ENCODE data around the gene NLRC5. TPM values are rescaled to one million over a fixed set of nuclear protein-coding genes. Genes with fewer than 3 reads are reported as not detected.
A peak's percentile ranks its signal among the peaks of the same experiment; 100 is the strongest.

The NLRC5 gene
- total RNA-seq, 5 donors from 2014 or later (not counting 1 experiment from before 2014, with no cell fraction given) = 390 to 711 (median 496) TPM

DNA sequence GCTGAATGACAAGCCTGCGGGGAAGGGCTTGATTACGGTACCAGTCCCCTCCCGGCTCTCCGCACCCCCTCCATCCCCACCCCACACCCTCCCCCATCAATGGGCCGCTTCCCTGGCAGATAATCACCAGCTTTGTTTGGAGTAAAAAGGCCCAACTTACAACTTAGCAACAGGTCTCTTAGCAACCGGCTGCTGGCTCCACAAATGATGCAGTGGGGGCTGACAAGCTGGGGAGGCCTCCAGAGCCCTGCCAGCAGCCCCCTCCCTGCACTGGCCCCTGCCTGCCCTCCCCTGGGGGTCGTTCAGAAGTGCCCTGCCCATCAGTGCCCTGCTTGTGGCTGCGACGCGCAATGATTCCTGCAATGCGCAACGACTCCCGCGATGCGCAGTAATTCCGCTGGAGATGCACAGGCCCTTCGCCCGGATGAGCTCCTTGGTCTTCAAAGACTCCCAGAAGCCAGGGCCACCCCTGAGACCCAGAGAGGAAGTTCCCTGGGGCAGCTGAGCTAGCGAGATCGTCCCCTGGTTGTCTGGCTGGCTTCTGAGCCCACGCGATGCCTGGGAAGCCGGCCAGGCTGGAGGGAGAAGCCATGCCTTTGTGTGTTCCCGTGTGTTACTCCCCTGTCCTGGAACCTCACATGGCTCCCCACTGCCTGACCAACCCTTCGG, 126.3 kb downstream of the NLRC5 start:
- Mint-ChIP-seq H3K9me3 (no peaks in the 10 kb centered on the region), H3K4me1 (peaks cover 0 to 6% (median 0%) of the 10 kb centered on the region in 3 donors)

GRCh38 chr16:57118461-57119084, 129.2 kb downstream of the NLRC5 start:
- Histone ChIP-seq H3K27ac (ENCODE audit: low read length) (no peak overlapping the region), H3K9me3 (no peaks in the 10 kb centered on the region), H3K4me3 (ENCODE audit: control insufficient read depth in 1 of 2, extremely low read depth in 1 of 2, low read length in 1 of 2) (no peak overlapping the region), H3K27me3 (replicated peaks in 1 of 2; ENCODE audit: control insufficient read depth in 2 of 2, extremely low read depth in 1 of 2, insufficient read depth in 2 of 2, low read length in 1 of 2) (no peaks in the 10 kb centered on the region), H3K4me1 (ENCODE audit: control insufficient read depth in 1 of 2, extremely low read depth in 1 of 2, insufficient read depth in 2 of 2, low read length in 2 of 2) (peaks cover 4 to 7% of the 10 kb centered on the region in 2 experiments), H3K36me3 (ENCODE audit: control insufficient read depth in 2 of 2, extremely low read depth in 1 of 2, insufficient read depth in 1 of 2, low read length in 1 of 2) (peaks cover 0 to 8% of the 10 kb centered on the region in 2 donors)
- Mint-ChIP-seq H3K9me3 (no peaks in the 10 kb centered on the region), H3K27me3 (no peaks in the 10 kb centered on the region), H3K27ac (no peak overlapping the region), H3K36me3 (no peaks in the 10 kb centered on the region), H3K4me3 (no peak overlapping the region), H3K4me1 (peaks cover 7 to 15% (median 7%) of the 10 kb centered on the region in 3 donors)
- ChIA-PET POLR2A (no interaction called here), CTCF (no interaction called here)
- no peak for DNase-seq
- no peak for ATAC-seq (replicated peaks in 1 of 4)
- no CpG with 5 or more reads among the region's 2 CpGs for WGBS (ENCODE audit: insufficient coverage)

More for the DNA sequence above, 126.3 kb downstream of the NLRC5 start:
- POLR2A ChIA-PET = no interaction called here
- ATAC-seq (replicated peaks in 1 of 4) = no peak
- Mint-ChIP-seq H3K4me3 (no peak overlapping the region), H3K27ac (no peak overlapping the region), H3K36me3 (no peaks in the 10 kb centered on the region), H3K27me3 (no peaks in the 10 kb centered on the region)
- Histone ChIP-seq H3K9me3 (no peaks in the 10 kb centered on the region), H3K27me3 (replicated peaks in 1 of 2; ENCODE audit: control insufficient read depth in 2 of 2, extremely low read depth in 1 of 2, insufficient read depth in 2 of 2, low read length in 1 of 2) (no peaks in the 10 kb centered on the region), H3K4me1 (ENCODE audit: control insufficient read depth in 1 of 2, extremely low read depth in 1 of 2, insufficient read depth in 2 of 2, low read length in 2 of 2) (no peaks in the 10 kb centered on the region), H3K4me3 (ENCODE audit: control insufficient read depth in 1 of 2, extremely low read depth in 1 of 2, low read length in 1 of 2) (no peak overlapping the region), H3K36me3 (ENCODE audit: control insufficient read depth in 2 of 2, extremely low read depth in 1 of 2, insufficient read depth in 1 of 2, low read length in 1 of 2) (peaks cover 0 to 8% of the 10 kb centered on the region in 2 donors), H3K27ac (ENCODE audit: low read length) (no peak overlapping the region)
- CTCF ChIA-PET = no interaction called here
- no peak for DNase-seq
- 85% methylated on average over 23 of the region's 25 CpGs for WGBS (ENCODE audit: insufficient coverage)

- Mint-ChIP-seq H3K27ac (peak overlapping the region; percentile 88 to 90), H3K9me3 (no peaks in the 10 kb centered on the region), H3K27me3 (no peaks in the 10 kb centered on the region), H3K36me3 (no peaks in the 10 kb centered on the region), H3K4me3 (peak overlapping the region in 2 of 3 donors; percentile 8 to 65), H3K4me1 (peaks cover 50 to 54% (median 51%) of the 10 kb centered on the region in 3 donors)
- ATAC-seq (replicated peaks in 1 of 4) (no peak), DNase-seq (no peak)
- ChIA-PET POLR2A (interaction anchor here in 1 of 2 donors (0.6 kb wide), 1 partner anchor 190 kb away, joined by 3 read pairs; no protein-coding TSS in a partner anchor), CTCF (no interaction called here)
- H3K36me3 ChIP-seq (ENCODE audit: control insufficient read depth in 2 of 2, extremely low read depth in 1 of 2, insufficient read depth in 1 of 2, low read length in 1 of 2) = no peaks in the 10 kb centered on the region
- H3K9me3 ChIP-seq = no peaks in the 10 kb centered on the region
- 92% methylated on average over 2 of the region's 7 CpGs for WGBS (ENCODE audit: insufficient coverage)
- H3K27me3 ChIP-seq (replicated peaks in 1 of 2; ENCODE audit: control insufficient read depth in 2 of 2, extremely low read depth in 1 of 2, insufficient read depth in 2 of 2, low read length in 1 of 2) = no peaks in the 10 kb centered on the region
- H3K27ac ChIP-seq (ENCODE audit: low read length) = peak overlapping the region; percentile 51
- H3K4me3 ChIP-seq (ENCODE audit: control insufficient read depth in 1 of 2, extremely low read depth in 1 of 2, low read length in 1 of 2) = no peak overlapping the region
- H3K4me1 ChIP-seq (ENCODE audit: control insufficient read depth in 1 of 2, extremely low read depth in 1 of 2, insufficient read depth in 2 of 2, low read length in 2 of 2) = peaks cover 12 to 55% of the 10 kb centered on the region in 2 experiments
These were observed 134.0 kb downstream of the NLRC5 start for GRCh38 chr16:57123216-57123973.

- H3K4me1 Mint-ChIP-seq = peaks cover 57 to 62% (median 58%) of the 10 kb centered on the region in 3 donors
- no peaks in the 10 kb centered on the region for H3K9me3 ChIP-seq
- CTCF ChIA-PET = no interaction called here
- 22% methylated on average over 4 of the region's 11 CpGs for WGBS (ENCODE audit: insufficient coverage)
- peak overlapping the region in 2 of 3 donors; percentile 8 to 65 for H3K4me3 Mint-ChIP-seq
- peaks cover 16 to 62% of the 10 kb centered on the region in 2 experiments for H3K4me1 ChIP-seq (ENCODE audit: control insufficient read depth in 1 of 2, extremely low read depth in 1 of 2, insufficient read depth in 2 of 2, low read length in 2 of 2)
- H3K27ac Mint-ChIP-seq = peak overlapping the region; percentile 88 to 90
- DNase-seq (peak in 3 of 35 experiments; percentile 10 to 38 (median 25)), ATAC-seq (replicated peaks in 1 of 4) (peak in 3 of 4 experiments; percentile 36 to 62 (median 39))
- no peaks in the 10 kb centered on the region for H3K27me3 Mint-ChIP-seq
- no peaks in the 10 kb centered on the region for H3K27me3 ChIP-seq (replicated peaks in 1 of 2; ENCODE audit: control insufficient read depth in 2 of 2, extremely low read depth in 1 of 2, insufficient read depth in 2 of 2, low read length in 1 of 2)
- peak overlapping the region; percentile 51 for H3K27ac ChIP-seq (ENCODE audit: low read length)
- POLR2A ChIA-PET = no interaction called here
- H3K4me3 ChIP-seq (ENCODE audit: control insufficient read depth in 1 of 2, extremely low read depth in 1 of 2, low read length in 1 of 2) = no peak overlapping the region
- H3K9me3 Mint-ChIP-seq = no peaks in the 10 kb centered on the region
- no peaks in the 10 kb centered on the region for H3K36me3 ChIP-seq (ENCODE audit: control insufficient read depth in 2 of 2, extremely low read depth in 1 of 2, insufficient read depth in 1 of 2, low read length in 1 of 2)
- H3K36me3 Mint-ChIP-seq = no peaks in the 10 kb centered on the region
These were observed 134.8 kb downstream of the NLRC5 start for GRCh38 chr16:57123974-57124674.

DNA sequence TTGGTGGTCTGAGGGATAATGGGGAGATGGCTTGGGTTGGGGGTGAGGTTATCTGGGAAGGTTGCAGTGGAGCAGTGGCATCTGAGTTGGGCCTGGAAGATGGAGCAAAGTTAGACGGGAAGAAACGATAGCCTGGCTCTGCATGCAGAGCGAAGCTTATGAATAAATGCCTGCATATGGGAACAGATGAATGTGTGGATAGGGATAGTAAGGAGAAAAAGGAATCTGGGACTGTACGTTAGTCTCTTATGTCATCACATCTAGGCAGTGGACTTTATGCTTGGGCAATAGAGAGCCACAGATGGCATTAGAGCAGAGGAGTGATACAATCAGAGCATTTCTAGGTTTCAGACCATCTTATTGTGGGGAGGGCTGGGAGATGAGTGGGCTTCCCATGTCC, 136.0 kb downstream of the NLRC5 start:
- no peak for DNase-seq
- H3K27ac ChIP-seq (ENCODE audit: low read length) = no peak overlapping the region
- H3K36me3 ChIP-seq (ENCODE audit: control insufficient read depth in 2 of 2, extremely low read depth in 1 of 2, insufficient read depth in 1 of 2, low read length in 1 of 2) = no peaks in the 10 kb centered on the region
- Mint-ChIP-seq H3K27me3 (no peaks in the 10 kb centered on the region), H3K4me3 (peak overlapping the region in 1 of 3 donors; percentile 65), H3K36me3 (no peaks in the 10 kb centered on the region), H3K4me1 (peaks cover 68 to 74% (median 69%) of the 10 kb centered on the region in 3 donors), H3K9me3 (no peaks in the 10 kb centered on the region), H3K27ac (peak overlapping the region in 1 of 2 donors; percentile 32)
- H3K27me3 ChIP-seq (replicated peaks in 1 of 2; ENCODE audit: control insufficient read depth in 2 of 2, extremely low read depth in 1 of 2, insufficient read depth in 2 of 2, low read length in 1 of 2) = no peaks in the 10 kb centered on the region
- H3K4me1 ChIP-seq (ENCODE audit: control insufficient read depth in 1 of 2, extremely low read depth in 1 of 2, insufficient read depth in 2 of 2, low read length in 2 of 2) = peaks cover 17 to 74% of the 10 kb centered on the region in 2 experiments
- POLR2A ChIA-PET = no interaction called here
- WGBS (ENCODE audit: insufficient coverage) = 93% methylated on average over 3 of the region's 4 CpGs
- CTCF ChIA-PET = interaction anchor here in 1 of 2 donors (0.6 kb wide), 1 partner anchor 18 kb away, joined by 3 read pairs; no protein-coding TSS in a partner anchor
- no peak for ATAC-seq (replicated peaks in 1 of 4)
- H3K4me3 ChIP-seq (ENCODE audit: control insufficient read depth in 1 of 2, extremely low read depth in 1 of 2, low read length in 1 of 2) = no peak overlapping the region
- no peaks in the 10 kb centered on the region for H3K9me3 ChIP-seq

DNA sequence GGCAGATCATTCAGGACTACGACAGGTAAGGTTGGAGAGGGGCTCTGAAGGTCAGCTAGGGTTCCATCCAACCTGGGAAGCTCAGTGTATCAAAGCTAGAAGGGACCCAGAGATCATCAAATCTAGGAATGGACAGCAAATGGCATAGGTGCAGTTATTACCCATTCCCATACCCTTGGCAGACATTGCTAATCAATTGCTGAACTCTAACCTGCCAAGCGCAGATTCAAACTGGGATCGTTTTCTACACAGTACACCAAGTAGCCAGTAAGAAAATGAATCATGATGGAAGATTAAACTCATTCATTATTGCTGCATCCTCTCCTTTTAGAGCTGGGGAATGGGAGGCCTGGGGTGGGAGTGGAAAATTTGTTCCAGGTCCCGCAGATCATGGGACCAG, 136.6 kb downstream of the NLRC5 start:
- Mint-ChIP-seq H3K4me1 (peaks cover 74 to 80% (median 75%) of the 10 kb centered on the region in 3 donors), H3K9me3 (no peaks in the 10 kb centered on the region), H3K27ac (no peak overlapping the region), H3K4me3 (peak overlapping the region in 1 of 3 donors; percentile 38), H3K27me3 (no peaks in the 10 kb centered on the region), H3K36me3 (no peaks in the 10 kb centered on the region)
- no CpG with 5 or more reads among the region's 4 CpGs for WGBS (ENCODE audit: insufficient coverage)
- no peak for DNase-seq
- Histone ChIP-seq H3K36me3 (ENCODE audit: control insufficient read depth in 2 of 2, extremely low read depth in 1 of 2, insufficient read depth in 1 of 2, low read length in 1 of 2) (no peaks in the 10 kb centered on the region), H3K27ac (ENCODE audit: low read length) (peak overlapping the region; percentile 19), H3K4me1 (ENCODE audit: control insufficient read depth in 1 of 2, extremely low read depth in 1 of 2, insufficient read depth in 2 of 2, low read length in 2 of 2) (peaks cover 22 to 80% of the 10 kb centered on the region in 2 experiments), H3K9me3 (no peaks in the 10 kb centered on the region), H3K4me3 (ENCODE audit: control insufficient read depth in 1 of 2, extremely low read depth in 1 of 2, low read length in 1 of 2) (no peak overlapping the region), H3K27me3 (replicated peaks in 1 of 2; ENCODE audit: control insufficient read depth in 2 of 2, extremely low read depth in 1 of 2, insufficient read depth in 2 of 2, low read length in 1 of 2) (no peaks in the 10 kb centered on the region)
- ChIA-PET POLR2A (no interaction called here), CTCF (interaction anchor here in 1 of 2 donors (0.6 kb wide), 1 partner anchor 15 kb away, joined by 3 read pairs; no protein-coding TSS in a partner anchor)
- ATAC-seq (replicated peaks in 1 of 4) = no peak

Measured in T-cell (primary cell).